HG03135 (cell line): ENCODE data around the gene MEGF11.

Source experiments
- ATAC-seq: cut with Tn5 transposase; IDR thresholded peaks from one replicate; pipeline ENCODE4 v1.9.1; 2021; ENCODE audit warnings: mild to moderate bottlenecking, moderate library complexity; ENCODE audit not compliant: unreplicated experiment

MEGF11 gene

DNA sequence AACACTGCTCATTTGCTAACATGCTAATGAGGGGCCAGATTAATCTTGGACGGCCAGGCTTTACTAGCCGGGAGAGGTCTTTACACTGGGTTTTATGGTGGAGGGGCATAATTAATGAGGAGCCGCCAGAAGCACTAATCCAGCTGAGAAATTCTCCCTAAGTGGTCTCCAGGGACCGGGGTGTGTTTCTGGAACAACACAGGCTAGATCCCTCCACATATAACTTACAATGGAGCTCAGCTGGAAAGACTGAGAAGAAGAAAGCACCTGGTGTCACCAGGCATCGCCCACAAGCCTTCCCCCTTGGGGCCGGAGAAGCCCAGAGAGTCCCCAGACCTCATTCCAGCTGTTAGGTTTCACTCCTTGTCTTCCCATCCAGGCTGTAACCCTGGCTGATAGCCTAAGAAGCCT, 127.5 kb downstream of the MEGF11 start:
- no peak for ATAC-seq

DNA sequence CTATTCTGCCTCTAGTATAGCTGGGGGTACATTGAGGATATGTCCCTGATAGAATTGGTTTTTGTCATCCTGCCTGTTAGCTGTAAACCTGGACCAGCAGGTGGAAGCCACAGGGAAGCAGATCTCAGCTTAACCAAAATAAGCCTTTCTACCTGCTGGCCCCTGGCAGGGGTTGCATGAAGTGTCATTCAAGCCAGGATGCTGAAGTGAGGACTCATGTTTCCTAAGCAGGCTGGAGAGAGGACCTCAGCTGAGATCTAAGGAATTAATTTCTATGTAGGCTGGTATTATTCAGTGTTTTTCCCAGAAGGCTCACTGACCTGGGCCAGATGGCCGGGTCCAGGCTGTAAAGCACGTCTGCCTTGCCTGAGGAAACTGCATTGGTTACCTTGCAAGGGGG, 128.9 kb downstream of the MEGF11 start:
- ATAC-seq, result no peak

DNA sequence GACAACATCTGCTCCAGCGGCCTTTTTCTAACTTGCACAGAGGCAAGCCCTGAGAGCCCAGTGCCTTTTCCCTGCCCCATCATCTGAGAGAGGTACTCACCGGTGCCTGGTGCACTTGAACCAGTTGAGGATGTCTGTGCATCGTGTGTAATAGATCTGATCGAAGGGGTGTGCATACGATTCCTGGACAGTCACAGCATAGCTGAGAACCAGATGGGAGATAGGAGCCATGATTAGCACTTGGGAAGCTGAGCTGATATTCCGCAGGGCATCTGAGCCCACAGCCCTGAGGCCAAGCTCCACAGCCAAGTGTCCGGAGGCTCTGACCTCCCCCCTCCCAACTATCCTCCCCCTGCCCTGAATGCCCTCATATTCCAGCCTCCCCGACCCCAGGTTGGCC, 129.8 kb downstream of the MEGF11 start:
- no peak for ATAC-seq

DNA sequence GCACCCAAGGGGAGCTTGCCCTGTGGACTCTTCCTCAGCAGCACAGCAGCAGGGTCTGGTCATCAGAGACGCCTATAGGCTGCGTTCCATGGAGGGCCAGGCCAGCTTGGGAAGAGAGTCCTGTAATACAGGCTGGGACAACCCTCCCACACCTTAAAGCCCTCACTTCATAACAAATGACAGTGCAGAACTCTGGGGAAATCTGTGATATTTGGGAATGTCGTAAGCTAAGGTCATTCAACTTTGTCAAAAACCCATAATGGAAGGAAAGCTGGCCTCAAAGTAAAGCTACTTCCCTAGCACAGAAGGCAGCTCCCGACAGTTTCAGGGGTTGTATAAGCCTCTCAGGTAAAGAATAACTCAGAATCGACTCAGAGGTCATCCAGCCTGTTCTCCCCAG, 133.1 kb downstream of the MEGF11 start:
- no peak for ATAC-seq

DNA sequence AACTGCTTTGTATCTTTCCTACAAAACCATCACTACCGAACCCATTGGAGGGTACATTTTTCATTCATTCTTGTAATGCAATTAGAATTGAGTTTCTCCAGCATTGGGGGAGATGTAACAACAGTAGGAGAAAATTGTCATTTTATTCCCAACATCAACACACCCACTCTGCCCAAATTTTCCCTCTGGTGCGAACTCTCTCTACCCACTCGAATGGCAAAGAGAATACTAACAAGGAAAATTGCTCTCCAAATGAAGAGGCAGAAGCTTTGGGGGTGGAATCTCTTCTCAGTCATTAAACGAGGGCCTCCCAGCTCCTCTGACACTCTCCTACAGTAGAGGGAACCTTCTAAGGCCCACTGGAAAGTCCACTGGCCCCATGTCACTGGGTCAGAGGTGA, 135.7 kb downstream of the MEGF11 start:
- no peak for ATAC-seq

DNA sequence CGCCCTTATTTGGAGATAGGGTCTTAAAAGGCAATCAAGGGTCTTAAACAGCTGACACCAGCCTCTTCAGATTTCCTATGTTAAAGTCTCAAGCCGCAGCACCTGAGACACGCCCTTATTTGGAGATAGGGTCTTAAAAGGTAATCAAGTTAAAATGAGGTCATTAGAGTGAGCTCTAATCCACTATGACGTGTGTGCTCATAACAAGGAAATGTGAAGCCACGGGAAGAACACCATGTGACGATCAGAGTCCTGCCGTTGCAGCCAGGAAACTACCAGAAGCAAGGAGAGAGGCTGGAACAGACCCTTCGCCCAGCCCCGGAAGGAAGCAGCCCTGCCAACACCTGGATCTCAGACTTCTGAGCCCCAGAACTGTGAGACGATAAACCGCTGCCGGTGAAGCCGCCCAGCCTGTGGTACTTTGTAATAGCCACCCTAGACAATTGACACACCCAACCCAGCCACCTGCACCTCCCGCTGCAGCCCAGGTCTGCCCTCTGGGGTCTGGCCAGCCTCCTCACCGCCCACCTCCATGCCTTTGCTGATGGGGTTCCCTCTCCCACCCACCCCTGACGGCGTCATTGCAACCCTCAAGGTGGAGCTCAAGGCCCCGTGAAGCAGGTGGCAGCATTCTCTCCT, 137.9 kb downstream of the MEGF11 start:
- ATAC-seq, result no peak

DNA sequence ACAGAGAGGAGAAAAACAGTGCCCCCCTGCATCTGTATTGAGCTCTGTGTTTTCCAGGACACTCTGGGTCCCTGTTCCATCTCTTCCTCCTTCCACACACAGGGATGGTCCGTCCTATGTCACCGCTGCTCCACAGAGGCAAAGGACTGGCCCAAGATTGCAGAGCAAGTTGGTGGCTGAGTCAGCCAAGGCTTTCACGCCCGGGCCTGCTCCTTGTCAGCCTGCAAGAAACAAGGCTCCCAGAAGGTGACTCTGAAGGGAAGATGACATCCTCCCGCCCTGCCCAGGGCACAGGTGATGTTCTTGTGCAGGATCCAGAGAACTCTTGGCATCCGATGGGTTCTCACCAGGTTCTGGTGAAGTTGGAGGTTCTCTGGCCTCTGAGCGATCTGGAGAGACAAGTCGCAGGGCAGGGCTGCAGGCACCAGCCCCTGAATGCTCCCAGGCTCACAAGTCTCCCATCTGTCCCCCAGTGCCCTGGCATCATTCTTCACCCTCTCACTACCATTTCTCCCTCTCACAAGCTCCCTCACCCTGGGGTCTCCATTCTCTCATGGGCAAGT, 138.6 kb downstream of the MEGF11 start:
- no peak for ATAC-seq

DNA sequence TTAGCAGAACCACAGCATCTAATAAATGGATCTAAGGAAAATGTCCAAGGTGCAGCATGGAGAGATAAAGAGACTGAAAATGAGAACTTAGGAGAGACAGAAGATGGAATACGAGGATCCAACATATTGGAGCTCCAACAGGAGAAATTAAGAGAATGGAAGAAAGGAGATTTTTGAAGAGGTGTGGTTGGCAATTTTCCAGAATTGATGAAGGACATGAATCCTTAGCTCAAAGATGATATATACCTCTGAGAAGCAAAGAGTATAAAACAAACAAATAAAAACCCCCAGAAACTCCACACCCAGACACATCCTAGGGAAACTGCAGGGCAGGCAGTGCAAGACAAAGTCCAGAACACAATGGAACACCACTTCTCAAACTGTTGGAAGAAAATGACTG, 141.2 kb downstream of the MEGF11 start:
- ATAC-seq, result no peak

DNA sequence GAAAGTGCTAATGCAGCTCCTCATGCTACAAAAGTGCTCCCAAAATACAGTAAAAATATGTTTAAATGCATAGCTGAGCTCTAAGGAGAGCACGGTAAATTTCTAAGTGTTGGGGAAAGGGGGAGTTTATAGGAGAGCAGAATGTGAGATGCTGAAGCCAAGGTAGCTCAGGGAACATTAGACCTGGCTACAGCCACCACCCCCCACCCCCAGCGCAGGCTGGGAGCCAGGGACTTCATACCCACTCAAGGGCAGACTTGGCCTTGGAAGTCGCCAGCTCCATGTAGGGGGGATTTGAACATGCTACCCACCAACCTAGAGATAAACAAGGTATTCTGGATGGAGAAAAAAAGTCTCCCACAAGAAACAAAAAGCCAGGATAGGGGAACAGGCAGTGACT, 142.2 kb downstream of the MEGF11 start:
- no peak for ATAC-seq

DNA sequence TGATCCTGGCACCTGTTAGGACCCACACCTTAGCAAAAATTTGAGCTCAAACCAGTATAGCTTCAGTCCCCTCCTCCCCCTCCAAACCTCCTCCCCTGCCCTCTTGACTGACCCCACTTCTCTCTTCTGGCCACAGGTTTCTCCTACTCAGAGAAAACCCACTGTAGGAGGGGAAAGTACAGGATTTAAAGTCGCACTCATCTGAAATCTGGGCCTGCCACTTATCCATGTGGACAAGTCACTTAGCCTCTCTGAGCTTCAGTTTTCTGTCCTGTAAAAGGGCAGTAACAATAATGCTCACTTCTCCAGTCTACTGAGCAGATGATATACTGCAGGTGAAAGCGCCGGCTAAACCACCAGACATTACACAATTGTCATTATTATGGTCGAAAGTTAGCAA, 142.7 kb downstream of the MEGF11 start:
- no peak for ATAC-seq

DNA sequence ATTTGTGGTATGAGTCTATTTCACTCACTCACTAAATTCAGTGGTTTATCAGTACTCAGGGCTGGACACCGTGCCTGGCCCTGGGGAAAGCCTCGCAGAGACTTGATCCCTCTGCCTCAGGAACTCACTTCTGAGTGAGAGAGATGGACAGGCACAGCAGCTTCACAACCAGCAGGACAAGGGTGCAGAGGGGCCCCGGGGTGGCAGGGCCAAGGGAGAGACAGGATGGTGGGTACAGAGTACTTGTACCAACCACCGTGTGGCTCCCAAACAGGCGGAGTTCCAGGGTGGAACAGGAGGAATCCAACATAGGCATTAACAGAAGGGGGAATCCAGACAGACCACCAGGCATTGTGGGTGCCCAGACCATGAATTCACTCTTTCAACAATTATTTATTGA, 143.7 kb downstream of the MEGF11 start:
- ATAC-seq, result no peak

DNA sequence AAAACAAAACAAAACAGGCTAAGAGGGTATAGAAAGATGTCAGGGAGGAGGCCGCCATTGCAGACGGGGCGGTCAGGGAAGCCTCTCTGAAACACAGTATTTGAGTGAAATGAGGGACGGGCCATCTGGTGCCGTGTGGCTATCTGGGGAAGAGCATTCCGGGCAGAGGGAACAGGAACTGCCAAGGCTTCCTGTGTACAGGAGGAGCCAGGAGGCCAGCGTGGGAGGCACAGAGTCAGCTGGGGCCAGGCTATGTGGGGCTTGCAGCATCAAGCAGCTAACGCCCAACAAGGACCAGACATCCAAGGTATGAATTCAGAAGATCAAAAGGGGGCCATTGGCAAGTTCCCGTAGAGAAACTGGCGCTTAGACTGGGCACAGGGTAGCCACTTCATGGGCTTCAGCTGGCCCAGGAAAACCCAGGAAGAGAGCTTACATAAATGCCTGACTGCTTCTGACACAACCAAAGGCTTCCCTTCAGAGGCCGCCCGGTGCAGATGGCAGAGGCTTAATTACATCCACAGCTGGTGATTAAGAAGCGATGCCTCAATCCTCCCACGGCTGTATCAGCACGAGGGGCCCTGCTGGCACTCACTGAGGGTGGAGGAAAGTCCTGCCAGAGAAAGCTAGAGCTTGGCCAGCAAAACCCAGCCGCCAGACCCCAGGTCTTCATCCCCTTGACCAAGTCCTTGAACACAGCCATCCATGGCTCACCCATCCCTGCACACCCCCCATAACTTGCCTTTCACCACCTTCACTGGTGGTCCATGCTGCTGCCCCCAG, 144.9 kb downstream of the MEGF11 start:
- ATAC-seq, result no peak

DNA sequence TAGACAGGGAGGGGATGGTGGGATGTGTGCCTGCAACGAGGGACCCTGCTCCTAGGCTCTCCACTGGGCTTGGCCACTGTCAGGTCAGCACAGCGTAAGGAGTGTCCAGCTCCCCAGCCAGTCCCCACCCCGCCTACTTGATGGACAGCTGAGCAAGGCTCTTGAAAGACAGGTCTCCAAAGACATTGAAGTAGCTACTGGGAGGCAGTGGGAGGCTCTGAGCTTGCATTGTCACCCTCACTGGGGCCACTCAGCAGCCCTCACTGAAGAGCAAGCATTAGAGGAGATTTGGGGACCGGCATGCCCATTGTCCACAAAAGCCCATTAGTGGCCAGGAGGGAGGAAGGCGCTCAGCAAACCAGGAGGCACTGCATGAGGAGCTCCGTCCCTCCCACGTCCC, 146.5 kb downstream of the MEGF11 start:
- ATAC-seq, result no peak

DNA sequence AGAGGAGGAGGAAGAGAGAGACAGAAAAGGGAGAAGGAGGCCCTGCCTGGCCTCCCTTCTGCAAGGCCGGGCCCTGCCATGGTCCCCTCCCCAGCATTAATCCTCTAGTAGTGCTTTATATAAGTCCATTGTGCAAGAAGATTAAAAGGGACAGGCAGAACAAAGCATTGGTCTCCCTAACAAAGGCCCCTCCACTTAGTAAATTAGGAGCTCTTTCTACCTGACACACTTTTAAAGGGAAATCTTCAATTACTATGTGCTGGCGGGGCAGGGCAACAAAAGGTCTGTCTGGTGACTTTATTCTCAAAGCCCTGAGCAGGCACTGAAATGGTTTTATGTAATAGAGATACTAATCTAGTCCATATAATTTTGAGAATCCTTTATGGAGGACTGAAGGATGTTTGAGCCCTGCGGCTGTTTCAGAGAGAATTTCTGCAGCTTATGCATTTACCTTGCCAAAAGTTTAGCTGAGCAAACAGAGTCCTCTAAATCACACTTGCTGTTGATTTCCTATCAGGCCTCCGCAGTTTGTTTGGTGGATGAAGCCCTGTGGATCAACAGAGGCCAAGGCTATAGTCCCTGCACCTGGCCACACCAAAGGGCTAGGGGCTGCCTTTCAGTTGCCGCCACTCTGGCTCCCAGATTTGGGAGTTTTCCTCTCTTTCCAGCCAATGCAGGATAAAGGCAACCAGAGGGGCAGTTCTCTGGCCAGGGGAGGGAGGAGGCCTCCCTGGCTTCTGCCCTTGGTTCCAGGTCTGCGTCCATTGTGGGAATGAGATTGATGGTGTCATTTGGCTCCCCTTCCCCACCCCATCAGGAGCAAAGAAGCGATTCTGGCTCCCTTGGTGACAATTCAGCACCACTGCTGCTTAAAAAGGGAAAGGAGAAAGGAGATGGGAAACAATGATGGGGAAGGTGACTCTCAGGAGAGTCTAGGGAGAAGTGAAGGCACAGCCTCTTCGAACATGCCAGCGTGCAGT, 148.0 kb downstream of the MEGF11 start:
- ATAC-seq, result no peak

DNA sequence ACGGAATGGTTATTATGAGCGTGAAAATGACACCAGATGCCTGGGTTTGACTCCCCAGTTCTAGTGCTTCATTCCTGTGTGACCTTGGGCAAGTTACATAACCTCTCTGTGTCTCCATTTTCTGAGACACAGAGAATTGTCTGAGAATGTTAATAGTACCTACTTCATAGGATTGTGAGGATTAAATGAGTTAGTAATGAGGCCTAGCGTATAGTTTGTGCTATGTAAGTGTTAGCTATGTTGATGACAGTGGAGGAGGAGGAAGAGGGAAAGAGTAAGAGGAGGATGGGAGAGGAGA, 150.3 kb downstream of the MEGF11 start:
- no peak for ATAC-seq

DNA sequence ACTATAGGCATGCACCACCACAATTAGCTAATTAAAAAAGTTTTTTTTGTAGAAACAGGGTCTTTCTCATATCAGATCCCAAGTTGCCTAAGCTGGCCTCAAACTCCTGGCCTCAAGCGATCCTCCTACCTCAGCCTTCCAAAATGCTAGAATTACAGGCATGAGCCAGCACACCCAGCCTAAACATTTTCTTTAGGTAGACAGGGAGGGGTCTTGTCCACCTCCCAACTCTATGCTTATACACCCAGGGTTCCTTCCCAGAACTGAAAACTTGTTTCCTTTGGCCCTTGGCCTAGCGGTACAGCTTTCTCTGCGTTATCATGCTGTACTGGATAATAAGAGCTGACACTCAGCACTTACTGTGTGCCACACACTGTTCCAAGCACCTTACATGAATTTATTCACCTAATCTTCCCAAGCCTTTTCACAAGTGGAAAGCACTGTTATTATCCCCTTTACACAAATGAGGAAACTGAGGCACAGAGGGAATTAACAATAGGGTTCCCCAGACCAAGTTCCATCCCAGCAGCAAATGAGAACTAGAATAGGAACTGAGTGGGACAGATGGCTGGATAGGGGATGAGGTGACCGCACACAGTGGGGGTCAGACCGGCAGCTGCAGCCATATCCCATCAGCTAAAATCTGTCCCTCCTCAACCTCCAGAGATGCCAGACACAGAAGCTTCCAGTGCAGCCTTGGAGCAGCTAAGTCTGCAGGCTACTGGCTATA, 150.8 kb downstream of the MEGF11 start:
- no peak for ATAC-seq

DNA sequence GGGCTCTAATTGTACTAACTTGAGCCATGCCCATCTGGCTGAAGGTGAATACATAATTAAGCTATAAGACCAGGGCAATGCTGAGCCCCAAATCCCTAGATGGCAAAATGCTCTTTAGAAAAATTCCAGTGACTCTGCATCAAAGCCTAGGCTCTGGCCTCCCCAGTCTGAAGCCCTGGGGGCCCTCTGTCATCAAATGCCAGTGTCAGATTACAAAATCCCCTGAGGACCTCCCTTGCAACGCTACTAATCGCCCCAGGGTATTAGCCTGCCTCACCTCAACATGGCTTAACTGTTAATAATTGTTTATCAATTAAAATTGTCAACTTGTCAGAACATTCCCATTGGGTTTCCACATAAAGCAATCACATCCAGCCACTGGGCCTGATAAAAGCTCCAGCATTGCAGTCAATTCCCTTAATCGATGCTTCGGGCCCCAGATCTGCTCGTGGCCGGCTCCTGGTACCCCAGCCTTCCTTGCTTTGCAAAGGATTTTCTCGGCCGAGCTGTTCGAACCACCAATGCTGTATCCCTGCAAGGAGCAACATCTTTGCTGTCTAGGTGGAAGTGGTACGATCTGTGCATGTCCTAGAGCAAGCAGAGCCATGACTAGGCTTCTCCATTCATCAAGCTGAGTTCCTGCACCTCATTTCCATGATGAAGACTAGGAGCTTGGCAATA, 151.7 kb downstream of the MEGF11 start:
- ATAC-seq, result no peak

DNA sequence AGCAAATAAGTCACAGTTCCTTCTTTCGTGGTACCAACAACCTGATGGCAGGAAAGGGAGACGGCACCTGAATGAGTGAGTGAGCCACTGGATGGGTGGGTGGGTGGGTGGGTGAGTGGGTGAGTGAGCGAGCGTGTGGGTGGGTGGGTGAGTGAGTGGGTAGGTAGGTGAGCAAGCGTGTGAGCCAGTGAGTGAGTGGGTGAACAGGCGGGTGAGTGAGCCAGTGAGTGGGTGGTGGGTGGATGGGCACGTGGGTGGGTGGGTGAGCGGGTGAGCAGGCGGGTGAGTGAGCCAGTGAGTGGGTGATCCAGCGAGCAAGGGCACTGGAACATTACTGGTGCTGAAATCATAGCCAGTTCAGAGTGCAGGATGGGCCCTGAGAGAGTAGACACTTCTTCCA, 152.8 kb downstream of the MEGF11 start:
- ATAC-seq, result no peak

DNA sequence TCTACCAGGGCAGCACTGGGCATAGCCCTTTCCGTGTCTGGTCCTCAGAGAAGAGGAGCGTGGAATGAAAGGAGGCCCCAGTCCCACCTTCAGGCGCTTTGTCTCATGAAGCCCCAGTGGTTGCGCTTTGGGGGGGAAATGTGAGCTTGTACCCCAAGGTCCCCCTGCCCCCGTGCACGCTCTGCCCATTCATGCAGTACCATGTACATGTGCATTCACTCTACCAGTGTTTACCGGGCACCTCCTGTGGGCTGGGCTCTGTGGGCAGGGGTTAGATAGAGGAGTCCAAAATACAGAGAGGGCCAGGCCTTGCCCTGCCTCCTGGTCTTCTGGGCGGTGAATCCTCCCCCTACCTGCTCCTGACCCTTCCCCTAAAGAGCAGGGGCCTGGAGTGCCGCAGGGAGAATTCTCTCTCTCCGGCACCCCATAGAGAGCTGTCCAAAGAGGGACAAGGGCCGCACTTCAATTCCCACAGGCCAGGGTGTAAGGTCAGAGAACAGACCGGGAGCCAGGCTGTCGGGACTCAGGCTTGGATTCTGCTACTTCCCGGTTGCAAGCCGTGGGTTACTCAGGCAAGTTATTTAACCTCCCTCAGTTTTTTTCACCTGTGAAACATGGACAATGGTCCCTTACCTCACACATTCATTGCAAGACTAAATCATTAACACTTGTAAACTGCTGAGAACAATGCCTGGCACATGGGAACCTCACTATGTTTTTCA, 153.4 kb downstream of the MEGF11 start:
- no peak for ATAC-seq

DNA sequence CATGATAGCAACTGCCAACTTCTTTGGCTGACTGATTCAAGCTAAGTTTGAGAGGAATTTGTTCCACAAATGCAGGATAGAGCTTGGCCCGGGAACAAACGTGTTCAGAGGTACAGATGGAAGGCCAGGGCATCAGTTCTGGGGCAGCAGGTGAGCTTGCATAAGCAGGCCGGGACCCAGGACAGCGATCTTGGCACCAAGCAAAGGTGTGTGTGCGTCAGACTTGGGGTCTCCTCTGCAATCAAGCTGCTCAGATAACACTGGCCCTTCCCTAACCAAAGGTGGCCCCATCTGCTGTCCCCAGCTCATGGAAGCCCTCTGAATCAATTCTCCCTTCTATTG, 155.6 kb downstream of the MEGF11 start:
- no peak for ATAC-seq
